MM.1S (cell line): ENCODE results near the gene TSPEAR.
"Not testable (repeated sequence)": the region's sequence is repeated elsewhere in the genome, so short reads cannot be mapped to it uniquely, and the experiment has no call there.

Source experiments
- DNase-seq: peaks from one replicate; pipeline ENCODE4 v3.0.0-alpha.2; 2015
- H2AFZ ChIP-seq: fragments of 300-600 bp; sonication (generic); 2 replicates; pipeline ENCODE4 v1.6.0; 2016; ENCODE audit warnings: antibody characterized with exemption, low read length
- H3F3A ChIP-seq: fragments of 300-600 bp; sonication (generic); 2 replicates; pipeline ENCODE4 v1.6.1; 2016; ENCODE audit warnings: mild to moderate bottlenecking, antibody characterized with exemption, low read length, moderate library complexity, mixed read lengths; ENCODE audit not compliant: insufficient read depth
- H3K27ac ChIP-seq: fragments of 300-600 bp; sonication (generic); 2 replicates; pipeline ENCODE4 v1.5.1; 2016; ENCODE audit warnings: mild to moderate bottlenecking, low read length
- H3K27me3 ChIP-seq: fragments of 300-600 bp; sonication (generic); replicated peaks from 2 replicates; pipeline ENCODE4 v1.6.0; 2016; ENCODE audit warnings: low read length; ENCODE audit not compliant: insufficient read depth
- H3K36me3 ChIP-seq: fragments of 300-600 bp; sonication (generic); replicated peaks from 2 replicates; pipeline ENCODE4 v1.6.1; 2016; ENCODE audit warnings: mild to moderate bottlenecking, low read length, mixed read lengths; ENCODE audit not compliant: insufficient read depth
- H3K4me1 ChIP-seq: fragments of 300-600 bp; sonication (generic); 2 replicates; pipeline ENCODE4 v1.6.1; 2016; ENCODE audit warnings: low read length, mixed read lengths
- H3K4me2 ChIP-seq: fragments of 300-600 bp; sonication (generic); 2 replicates; pipeline ENCODE4 v1.6.0; 2016; ENCODE audit warnings: low read depth, low read length
- H3K4me3 ChIP-seq: fragments of 300-600 bp; sonication (generic); 2 replicates; pipeline ENCODE4 v1.5.1; 2016; ENCODE audit warnings: low read length, mixed read lengths
- H3K79me2 ChIP-seq: fragments of 300-600 bp; sonication (generic); 2 replicates; pipeline ENCODE4 v1.6.1; 2016; ENCODE audit warnings: mixed run types, low read length, mixed read lengths
- H3K9ac ChIP-seq: fragments of 300-600 bp; sonication (generic); 2 replicates; pipeline ENCODE4 v1.6.1; 2016; ENCODE audit warnings: low read length, mixed read lengths
- H3K9me2 ChIP-seq: fragments of 300-600 bp; sonication (generic); replicated peaks from 2 replicates; pipeline ENCODE4 v1.6.1; 2016; ENCODE audit warnings: mild to moderate bottlenecking, low read length, mixed read lengths; ENCODE audit not compliant: insufficient read depth
- H3K9me3 ChIP-seq: fragments of 300-600 bp; sonication (generic); replicated peaks from 2 replicates; pipeline ENCODE4 v1.6.1; 2016; ENCODE audit warnings: mild to moderate bottlenecking, low read length, mixed read lengths; ENCODE audit not compliant: insufficient read depth
- H4K20me1 ChIP-seq: fragments of 300-600 bp; sonication (generic); 2 replicates; pipeline ENCODE4 v1.6.1; 2016; ENCODE audit warnings: mild to moderate bottlenecking, low read length, moderate library complexity, mixed read lengths; ENCODE audit not compliant: insufficient read depth
- EZH2 ChIP-seq: fragments of 300-600 bp; sonication (generic); optimal IDR thresholded peaks from 2 replicates; pipeline ENCODE3; 2017; ENCODE audit warnings: low read depth, mild to moderate bottlenecking, antibody characterized with exemption, low read length, mixed read lengths
- EZH2phosphoT487 ChIP-seq: fragments of 300-600 bp; sonication (generic); IDR thresholded peaks from 2 replicates; pipeline ENCODE4 v1.6.1; 2018; ENCODE audit warnings: antibody characterized with exemption, low read length
- TF ChIP-seq, protein P1 (sequence below): fragments of 300-600 bp; sonication (generic); IDR thresholded peaks from 2 replicates; pipeline ENCODE4 v1.5.1; 2016; ENCODE audit warnings: antibody characterized with exemption, low read length, mixed read lengths

The TSPEAR gene

DNA sequence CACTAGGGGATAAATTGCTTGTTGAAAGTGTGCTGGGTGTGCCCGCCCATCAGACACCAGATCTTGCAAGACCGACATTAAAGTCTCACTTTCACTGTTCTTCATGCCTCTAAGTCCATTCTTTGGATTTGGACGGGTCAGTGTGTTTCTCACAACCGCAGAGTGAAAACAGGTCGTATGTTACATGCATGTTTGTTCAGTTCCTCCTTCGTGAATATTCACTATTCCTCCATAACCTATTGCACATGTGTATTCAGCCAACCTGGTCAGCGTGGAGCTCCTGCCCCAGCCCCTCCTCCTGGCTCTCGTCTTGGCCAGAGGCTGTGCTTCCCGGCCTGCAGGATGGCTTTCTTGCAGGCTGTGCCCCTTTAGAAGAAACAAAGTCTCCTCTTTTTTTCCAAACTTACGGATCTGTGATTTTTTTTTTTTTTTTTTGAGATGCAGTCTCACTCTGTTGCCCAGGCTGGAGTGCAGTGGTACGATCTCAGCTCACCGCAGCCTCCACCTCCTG lies 116.9 kb downstream of the TSPEAR start:
- Histone ChIP-seq H3K9me3 (no peaks in the 10 kb centered on the region), H2AFZ (no peak overlapping the region), H3K9me2 (no peaks in the 10 kb centered on the region), H3K79me2 (no peaks in the 10 kb centered on the region), H3F3A (no peaks in the 10 kb centered on the region), H3K4me3 (no peak overlapping the region), H3K36me3 (no peaks in the 10 kb centered on the region), H3K27me3 (peaks cover 90% of the 10 kb centered on the region), H3K27ac (no peak overlapping the region), H4K20me1 (no peaks in the 10 kb centered on the region), H3K4me1 (no peaks in the 10 kb centered on the region), H3K4me2 (no peak overlapping the region), H3K9ac (no peak overlapping the region)
- TF ChIP-seq EZH2 (no peak), EZH2phosphoT487 (no peak)
- TF ChIP-seq, protein P1, sequence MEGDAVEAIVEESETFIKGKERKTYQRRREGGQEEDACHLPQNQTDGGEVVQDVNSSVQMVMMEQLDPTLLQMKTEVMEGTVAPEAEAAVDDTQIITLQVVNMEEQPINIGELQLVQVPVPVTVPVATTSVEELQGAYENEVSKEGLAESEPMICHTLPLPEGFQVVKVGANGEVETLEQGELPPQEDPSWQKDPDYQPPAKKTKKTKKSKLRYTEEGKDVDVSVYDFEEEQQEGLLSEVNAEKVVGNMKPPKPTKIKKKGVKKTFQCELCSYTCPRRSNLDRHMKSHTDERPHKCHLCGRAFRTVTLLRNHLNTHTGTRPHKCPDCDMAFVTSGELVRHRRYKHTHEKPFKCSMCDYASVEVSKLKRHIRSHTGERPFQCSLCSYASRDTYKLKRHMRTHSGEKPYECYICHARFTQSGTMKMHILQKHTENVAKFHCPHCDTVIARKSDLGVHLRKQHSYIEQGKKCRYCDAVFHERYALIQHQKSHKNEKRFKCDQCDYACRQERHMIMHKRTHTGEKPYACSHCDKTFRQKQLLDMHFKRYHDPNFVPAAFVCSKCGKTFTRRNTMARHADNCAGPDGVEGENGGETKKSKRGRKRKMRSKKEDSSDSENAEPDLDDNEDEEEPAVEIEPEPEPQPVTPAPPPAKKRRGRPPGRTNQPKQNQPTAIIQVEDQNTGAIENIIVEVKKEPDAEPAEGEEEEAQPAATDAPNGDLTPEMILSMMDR, result no peak
- DNase-seq, result no peak

GRCh38 chr21:44593598-44594405 lies 117.6 kb downstream of the TSPEAR start:
- DNase-seq, result no peak
- Histone ChIP-seq H4K20me1 (no peaks in the 10 kb centered on the region), H3K79me2 (no peaks in the 10 kb centered on the region), H3K4me1 (no peaks in the 10 kb centered on the region), H2AFZ (no peak overlapping the region), H3K27me3 (peaks cover 90% of the 10 kb centered on the region), H3F3A (no peaks in the 10 kb centered on the region), H3K9me3 (no peaks in the 10 kb centered on the region), H3K36me3 (no peaks in the 10 kb centered on the region), H3K9ac (no peak overlapping the region), H3K9me2 (no peaks in the 10 kb centered on the region), H3K4me3 (no peak overlapping the region), H3K4me2 (no peak overlapping the region), H3K27ac (no peak overlapping the region)
- TF ChIP-seq EZH2 (no peak), EZH2phosphoT487 (no peak)
- TF ChIP-seq, protein P1, result no peak

DNA sequence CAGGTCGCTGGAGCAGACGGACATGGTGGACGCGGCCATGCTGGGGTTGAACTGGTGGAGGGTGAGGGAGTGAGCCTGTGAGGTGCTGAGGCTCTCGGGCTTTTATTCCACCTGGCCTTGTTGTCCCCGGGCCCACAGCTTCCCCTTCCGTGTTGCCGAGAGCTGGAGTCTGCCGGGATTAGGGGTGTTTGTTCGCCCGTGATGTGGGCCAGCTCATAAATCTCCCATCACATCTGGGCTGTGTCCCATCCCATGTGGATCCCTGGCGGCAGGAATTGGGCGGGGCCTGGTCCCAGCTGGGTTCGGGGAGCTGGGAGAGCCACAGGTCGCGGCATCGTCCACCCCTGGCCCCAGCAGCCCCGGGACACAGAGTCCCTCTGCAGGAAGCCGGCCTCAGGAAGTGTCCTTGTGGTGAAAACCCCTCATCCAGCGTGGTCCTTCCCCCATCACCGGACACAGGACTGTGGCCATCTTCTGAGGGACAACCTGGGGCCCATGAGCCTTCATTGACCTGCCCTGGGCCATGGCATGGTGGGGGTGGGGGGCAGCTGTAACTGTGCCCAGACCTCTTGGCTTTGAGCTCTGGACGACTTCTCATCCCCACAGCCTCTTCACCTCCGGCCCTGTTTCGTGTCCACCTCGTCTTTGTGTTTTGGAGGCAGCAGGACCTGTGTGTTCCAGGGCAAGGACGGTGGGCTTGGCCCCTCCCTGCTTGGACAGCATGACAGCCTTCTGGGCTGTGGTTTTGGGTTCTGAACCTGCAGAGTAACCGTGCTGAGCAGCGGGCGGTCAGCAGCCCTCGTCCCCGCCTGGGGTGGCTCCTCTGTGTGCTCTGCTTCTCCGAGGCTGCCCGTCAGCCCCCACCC lies 118.7 kb downstream of the TSPEAR start, which contains the start of gene KRTAP10-6:
KRTAP10-6 (minus strand) TSS at position 60 of the 866 bp plus-strand sequence; CDS start at position 39, 21 bp downstream.
- Histone ChIP-seq H2AFZ (no peak within 1 kb of the TSS), H3K36me3 (no peaks in the 10 kb centered on the region), H3K4me1 (no peaks in the 10 kb centered on the region), H3K9ac (no peak within 1 kb of the TSS), H3K27me3 (peaks cover 87% of the 10 kb centered on the region), H3K27ac (no peak within 1 kb of the TSS), H3K79me2 (no peaks in the 10 kb centered on the region), H3K4me3 (no peak within 1 kb of the TSS), H3F3A (no peaks in the 10 kb centered on the region), H3K4me2 (no peak within 1 kb of the TSS), H3K9me2 (no peaks in the 10 kb centered on the region), H3K9me3 (no peaks in the 10 kb centered on the region), H4K20me1 (no peaks in the 10 kb centered on the region)
- TF ChIP-seq EZH2 (no peak), EZH2phosphoT487 (no peak)
- TF ChIP-seq, protein P1, result no peak
- DNase-seq, result no peak

- not testable (repeated sequence) for DNase-seq, H3K4me2 ChIP-seq, H3K9me2 ChIP-seq, H4K20me1 ChIP-seq, H3K4me1 ChIP-seq, H3K27ac ChIP-seq, H2AFZ ChIP-seq, H3K9me3 ChIP-seq, H3K36me3 ChIP-seq, H3K4me3 ChIP-seq, H3K79me2 ChIP-seq, H3K9ac ChIP-seq, H3F3A ChIP-seq
- peaks cover 87% of the 10 kb centered on the region for H3K27me3 ChIP-seq
These were observed 119.6 kb downstream of the TSPEAR start for GRCh38 chr21:44591801-44592130.
